Muscle of leg (tissue), 11 donors: ENCODE data around the gene CSNK2A1. TPM values are rescaled to one million over a fixed set of nuclear protein-coding genes. Genes with fewer than 3 reads are reported as not detected.

Experiments used
- DNase-seq: peaks from one replicate; pipeline ENCODE4 v3.0.0; 2013
- H3K27ac ChIP-seq: one replicate; pipeline ENCODE4 v1.5.1; 2013; ENCODE audit warnings: mild to moderate bottlenecking, low read length, control low read depth
- H3K27me3 ChIP-seq: one replicate; pipeline ENCODE4 v1.6.1; 2013; ENCODE audit warnings: low read length; ENCODE audit not compliant: control insufficient read depth, insufficient read depth
- H3K36me3 ChIP-seq: one replicate; pipeline ENCODE4 v1.6.1; 2013; ENCODE audit warnings: low read length; ENCODE audit not compliant: control insufficient read depth, insufficient read depth
- H3K4me1 ChIP-seq: one replicate; pipeline ENCODE4 v1.6.1; 2013; ENCODE audit warnings: low read length; ENCODE audit not compliant: control insufficient read depth, insufficient read depth
- H3K4me3 ChIP-seq: one replicate; pipeline ENCODE4 v1.5.1; 2013; ENCODE audit warnings: low read length, control low read depth
- H3K9me3 ChIP-seq: replicated peaks from 2 replicates; pipeline ENCODE4 v1.6.1; 2013; ENCODE audit warnings: low read depth, low read length; ENCODE audit not compliant: control insufficient read depth
- WGBS: methylation state at CpG from one replicate; pipeline ENCODE4 v1.1.5; 2013; ENCODE audit warnings: missing lambda C conversion rate; ENCODE audit not compliant: insufficient coverage; 5-methylcytosine and 5-hydroxymethylcytosine counted together
- polyA plus RNA-seq, 8 donors: library from polyadenylated mRNA; unstranded; fragments of 120-200 nt; gene quantifications; one replicate each; pipeline versions ENCODE4 v1.2.1 to v1.2.3, GENCODE V29; 2013; ENCODE audit warnings: inconsistent platforms in 1 of 8, low replicate concordance in 1 of 8; ENCODE audit not compliant: insufficient read length in 8 of 8, insufficient read depth in 1 of 8
- total RNA-seq: library from RNA; stranded (reverse); fragments of 120-200 nt; gene quantifications from one replicate; pipeline ENCODE4 v1.2.4, GENCODE V29; 2013

Gene CSNK2A1
- total and polyA plus RNA-seq, 9 donors = 85.9 to 123 (median 94.1) TPM

DNA sequence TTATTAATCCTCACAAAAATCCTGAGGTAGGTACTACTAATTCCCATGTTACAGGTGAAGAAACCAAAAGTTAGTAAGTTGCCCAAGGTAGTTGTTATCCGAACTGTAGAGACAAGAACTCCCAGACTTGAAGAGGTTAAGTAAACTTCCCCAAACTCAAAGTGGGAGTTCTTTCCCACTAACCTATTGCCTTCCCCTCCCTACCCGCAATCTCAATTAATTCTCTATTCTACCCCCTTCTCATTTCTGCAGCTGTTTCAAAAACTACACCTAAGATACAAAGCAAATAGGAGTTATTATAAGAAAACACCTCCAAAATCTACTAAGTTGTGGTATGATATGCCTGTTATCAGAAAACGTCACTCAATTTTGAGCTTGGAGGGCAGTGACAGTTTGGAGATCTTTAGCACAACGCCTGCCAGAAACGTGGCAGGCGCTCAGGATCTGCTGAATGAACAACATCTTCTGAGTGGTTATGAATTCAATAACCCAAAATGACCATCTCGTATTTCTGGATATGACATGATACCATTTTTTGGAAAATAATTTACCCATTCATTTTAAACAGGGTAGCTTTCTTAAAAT is 7.1 kb downstream of the CSNK2A1 start:
- H3K27me3 ChIP-seq = no peaks in the 10 kb centered on the region
- no peaks in the 10 kb centered on the region for H3K4me1 ChIP-seq
- H3K9me3 ChIP-seq = peaks cover 12% of the 10 kb centered on the region
- H3K36me3 ChIP-seq = peaks cover 6% of the 10 kb centered on the region
- 60% methylated on average over 5 of the region's 7 CpGs for WGBS
- H3K4me3 ChIP-seq = no peak overlapping the region
- H3K27ac ChIP-seq = no peak overlapping the region
- DNase-seq = no peak

DNA sequence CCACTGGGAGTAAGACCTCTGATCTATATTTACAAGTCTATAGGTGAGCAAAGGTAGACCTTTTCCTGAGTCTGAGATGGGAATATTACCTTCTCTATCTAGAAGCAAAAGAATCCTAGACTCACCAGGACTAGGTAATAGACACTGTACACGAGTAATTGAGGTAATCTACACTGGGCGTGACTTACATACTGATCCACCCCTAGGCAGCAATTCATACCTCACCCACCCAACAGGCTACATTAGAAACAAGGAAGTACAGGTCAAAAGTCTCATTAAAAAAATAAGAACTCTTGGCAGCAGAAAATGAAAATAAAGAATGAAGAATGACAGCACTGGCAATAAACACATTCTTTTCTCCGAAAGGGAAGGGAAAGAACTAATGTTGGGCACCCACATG is 7.6 kb downstream of the CSNK2A1 start:
- Histone ChIP-seq H3K4me3 (no peak overlapping the region), H3K27ac (no peak overlapping the region), H3K27me3 (no peaks in the 10 kb centered on the region), H3K9me3 (peaks cover 11% of the 10 kb centered on the region), H3K36me3 (peaks cover 6% of the 10 kb centered on the region), H3K4me1 (no peaks in the 10 kb centered on the region)
- WGBS = no CpG with 5 or more reads among the region's 3 CpGs
- no peak for DNase-seq

DNA sequence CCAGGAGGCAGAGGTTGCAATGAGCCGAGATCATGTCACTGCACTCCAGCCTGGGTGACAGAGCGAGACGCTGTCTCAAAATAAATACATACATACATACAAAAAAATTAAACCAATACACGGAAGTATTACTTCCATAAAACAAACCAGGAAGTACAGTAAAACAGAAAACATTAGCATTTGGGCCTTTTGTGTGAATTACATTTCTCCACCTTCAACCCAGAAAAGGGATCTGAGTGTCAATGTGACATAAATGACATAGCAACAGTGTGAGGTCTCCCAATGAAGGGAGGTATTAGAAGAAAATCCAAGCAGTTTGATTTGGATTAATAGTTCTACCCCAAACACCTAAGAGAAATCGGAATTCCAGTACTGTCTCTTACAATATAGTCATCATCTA is 10.1 kb downstream of the CSNK2A1 start:
- no CpG with 5 or more reads among the region's 5 CpGs for WGBS
- H3K4me1 ChIP-seq = no peaks in the 10 kb centered on the region
- no peaks in the 10 kb centered on the region for H3K27me3 ChIP-seq

DNA sequence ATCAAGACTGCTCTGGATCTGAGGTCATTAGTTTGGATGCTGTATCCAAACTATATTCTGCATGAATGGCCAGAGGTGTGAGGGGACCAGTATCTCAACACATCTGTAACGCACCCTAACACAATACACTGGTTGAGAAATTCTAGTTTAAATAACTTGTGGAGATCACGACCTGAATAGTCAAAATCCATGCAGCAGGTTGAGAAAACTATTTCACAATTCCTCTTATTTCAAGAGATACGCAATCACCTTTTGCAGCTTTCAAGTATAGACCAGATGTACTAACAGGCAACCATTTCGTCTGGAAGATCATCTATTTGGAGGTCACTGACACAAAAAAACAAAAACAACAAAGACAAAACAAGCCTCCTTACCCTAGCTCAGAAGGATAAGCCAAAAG is 11.1 kb downstream of the CSNK2A1 start:
- no peak overlapping the region for H3K27ac ChIP-seq
- no peak for DNase-seq
- WGBS = 83% methylated on average over 1 of the region's 4 CpGs
- H3K4me1 ChIP-seq = no peaks in the 10 kb centered on the region
- no peaks in the 10 kb centered on the region for H3K27me3 ChIP-seq
- peaks cover 13% of the 10 kb centered on the region for H3K36me3 ChIP-seq
- H3K9me3 ChIP-seq = peaks cover 17% of the 10 kb centered on the region
- no peak overlapping the region for H3K4me3 ChIP-seq

More for the DNA sequence above, 10.1 kb downstream of the CSNK2A1 start:
- DNase-seq = no peak
- H3K27ac ChIP-seq = no peak overlapping the region
- H3K36me3 ChIP-seq = peaks cover 7% of the 10 kb centered on the region
- no peak overlapping the region for H3K4me3 ChIP-seq
- H3K9me3 ChIP-seq = peaks cover 8% of the 10 kb centered on the region

DNA sequence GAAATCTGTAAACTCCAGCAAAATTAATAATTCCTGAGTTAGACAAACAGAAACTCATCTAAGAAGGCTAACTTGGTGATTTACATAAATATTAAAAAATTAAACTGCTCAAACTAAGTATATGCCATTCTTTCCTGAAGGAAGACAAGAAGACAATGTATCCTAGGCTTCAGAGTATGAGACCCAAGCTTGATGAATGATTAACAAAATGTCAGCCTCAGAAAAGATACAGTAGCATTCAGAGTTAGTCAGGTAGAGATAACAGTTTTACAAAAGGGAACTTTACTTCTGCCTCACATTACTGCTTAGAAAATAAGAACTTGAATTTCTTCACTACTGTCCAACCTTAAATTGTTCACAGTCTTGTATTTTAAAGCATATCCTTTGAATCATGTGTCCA is 12.0 kb downstream of the CSNK2A1 start:
- H3K27me3 ChIP-seq = no peaks in the 10 kb centered on the region
- peaks cover 16% of the 10 kb centered on the region for H3K36me3 ChIP-seq
- H3K27ac ChIP-seq = no peak overlapping the region
- H3K4me3 ChIP-seq = no peak overlapping the region
- H3K4me1 ChIP-seq = no peaks in the 10 kb centered on the region
- H3K9me3 ChIP-seq = peaks cover 27% of the 10 kb centered on the region
- DNase-seq = no peak

DNA sequence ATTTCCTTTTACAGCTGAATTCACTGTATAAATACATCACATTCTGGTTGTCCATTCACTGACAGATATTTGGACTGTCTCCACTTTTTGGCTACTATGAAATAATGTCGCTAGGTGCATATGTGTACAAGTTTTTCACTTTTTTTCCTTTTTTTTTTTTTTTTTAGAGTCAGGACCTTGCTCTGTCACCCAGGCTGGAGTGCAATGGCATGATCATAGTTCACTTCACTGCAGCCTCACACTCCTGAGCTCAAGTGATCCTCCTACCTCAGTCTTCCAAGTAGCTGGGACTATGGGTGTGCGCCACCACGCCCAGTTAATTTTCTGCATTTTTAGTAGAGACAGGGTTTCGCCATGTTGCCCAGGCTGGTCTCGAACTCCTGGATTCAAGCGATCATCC is 13.3 kb downstream of the CSNK2A1 start:
- Histone ChIP-seq H3K36me3 (peaks cover 26% of the 10 kb centered on the region), H3K27me3 (no peaks in the 10 kb centered on the region), H3K9me3 (peaks cover 37% of the 10 kb centered on the region), H3K4me1 (no peaks in the 10 kb centered on the region), H3K4me3 (no peak overlapping the region), H3K27ac (no peak overlapping the region)
- WGBS = 100% methylated on average over 6 of the region's 6 CpGs
- DNase-seq = no peak

DNA sequence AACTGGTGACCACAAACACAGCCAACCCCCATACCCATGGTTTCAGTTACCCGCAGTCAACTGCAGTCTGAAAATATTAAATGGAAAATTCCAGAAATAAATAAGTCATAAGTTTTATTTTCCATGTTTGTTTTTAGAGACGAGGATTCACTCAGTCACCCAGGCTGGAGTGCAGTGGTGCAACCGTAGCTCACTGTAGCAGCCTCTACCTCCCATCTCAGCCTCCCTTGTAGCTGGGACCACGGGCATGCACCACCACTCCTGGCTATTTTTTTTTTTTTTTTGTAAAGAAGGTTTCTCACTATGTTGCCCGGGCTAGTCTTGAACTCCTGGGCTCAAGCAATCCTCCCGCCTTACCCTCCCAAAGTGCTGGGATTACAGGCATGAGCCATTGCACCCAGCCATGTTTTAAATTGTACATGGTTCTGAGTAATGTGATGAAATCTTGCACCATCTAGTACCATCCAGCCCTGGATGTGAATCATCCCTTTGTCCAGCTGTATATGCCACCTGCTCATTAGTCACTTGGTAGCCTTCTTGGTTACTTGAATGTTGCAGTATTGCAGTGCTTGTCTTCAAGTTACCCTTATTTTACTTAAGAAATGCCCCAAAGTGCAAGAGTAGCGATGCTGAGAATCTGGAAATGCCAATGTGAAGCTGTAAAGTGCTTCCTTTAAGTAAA is 14.5 kb downstream of the CSNK2A1 start:
- Histone ChIP-seq H3K4me1 (no peaks in the 10 kb centered on the region), H3K27ac (no peak overlapping the region), H3K9me3 (peaks cover 41% of the 10 kb centered on the region), H3K36me3 (peaks cover 33% of the 10 kb centered on the region), H3K27me3 (no peaks in the 10 kb centered on the region), H3K4me3 (no peak overlapping the region)
- no CpG with 5 or more reads among the region's 7 CpGs for WGBS
- DNase-seq = no peak

DNA sequence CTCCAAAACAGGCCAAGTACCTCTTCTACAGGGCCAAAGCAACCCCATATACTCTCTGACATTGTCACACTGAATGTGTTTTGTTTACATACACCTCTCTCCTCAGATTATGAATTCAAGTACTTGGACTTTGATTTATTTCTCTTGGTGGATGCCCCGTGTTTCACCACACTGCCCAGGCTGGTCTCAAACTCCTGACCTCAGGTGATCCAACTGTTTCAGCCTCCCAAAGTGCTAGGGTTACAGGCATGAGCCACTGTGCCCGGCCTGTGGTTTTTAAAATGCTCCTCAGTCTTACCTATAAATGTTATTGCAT is 16.1 kb downstream of the CSNK2A1 start:
- Histone ChIP-seq H3K27me3 (no peaks in the 10 kb centered on the region), H3K4me1 (no peaks in the 10 kb centered on the region), H3K27ac (no peak overlapping the region), H3K36me3 (peaks cover 36% of the 10 kb centered on the region), H3K4me3 (no peak overlapping the region), H3K9me3 (peaks cover 47% of the 10 kb centered on the region)
- WGBS = 100% methylated on average over 1 of the region's 2 CpGs
- no peak for DNase-seq

DNA sequence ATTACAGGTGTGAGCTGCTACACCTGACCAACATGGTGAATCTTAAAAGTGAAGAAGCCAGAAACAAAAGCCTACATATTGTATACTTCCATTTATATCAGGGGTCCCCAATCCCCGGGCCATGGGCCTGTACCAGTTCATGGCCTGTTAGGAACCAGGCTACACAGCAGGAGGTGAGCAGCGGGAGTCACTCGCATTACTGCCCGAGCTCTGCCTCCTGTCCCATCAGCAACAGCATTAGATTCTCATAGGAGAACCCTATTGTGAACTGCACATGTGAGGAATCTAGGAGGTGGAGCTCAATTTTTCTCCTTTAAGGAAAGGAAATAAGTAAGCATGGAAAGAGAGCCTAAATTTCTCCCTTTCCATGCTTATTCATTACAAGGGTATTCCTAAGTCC is 21.7 kb downstream of the CSNK2A1 start:
- DNase-seq = no peak
- no peaks in the 10 kb centered on the region for H3K4me1 ChIP-seq
- no peaks in the 10 kb centered on the region for H3K27me3 ChIP-seq
- WGBS = no CpG with 5 or more reads among the region's 4 CpGs
- H3K9me3 ChIP-seq = peaks cover 42% of the 10 kb centered on the region
- peaks cover 29% of the 10 kb centered on the region for H3K36me3 ChIP-seq
- no peak overlapping the region for H3K4me3 ChIP-seq
- H3K27ac ChIP-seq = no peak overlapping the region

DNA sequence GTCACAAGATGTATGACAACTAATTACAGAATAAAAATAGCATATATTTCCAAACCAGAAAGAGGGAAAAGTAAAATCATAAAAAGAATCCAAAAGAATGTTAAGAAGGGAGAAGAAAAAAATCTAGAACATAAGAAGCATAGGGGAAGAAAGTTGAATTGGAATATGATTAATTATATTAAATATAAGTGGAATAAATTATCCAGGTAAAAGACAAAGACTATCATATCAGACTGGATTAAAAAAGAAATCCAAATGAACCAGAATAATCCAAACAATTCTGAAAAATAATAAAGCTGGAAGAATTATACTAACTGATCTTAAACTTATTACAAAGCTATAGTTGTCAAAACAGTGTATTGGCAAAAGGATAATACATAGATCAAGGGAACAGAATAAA is 23.6 kb downstream of the CSNK2A1 start:
- Histone ChIP-seq H3K4me1 (no peaks in the 10 kb centered on the region), H3K9me3 (peaks cover 30% of the 10 kb centered on the region), H3K36me3 (peaks cover 18% of the 10 kb centered on the region), H3K27ac (no peak overlapping the region), H3K27me3 (no peaks in the 10 kb centered on the region), H3K4me3 (no peak overlapping the region)
- DNase-seq = no peak

DNA sequence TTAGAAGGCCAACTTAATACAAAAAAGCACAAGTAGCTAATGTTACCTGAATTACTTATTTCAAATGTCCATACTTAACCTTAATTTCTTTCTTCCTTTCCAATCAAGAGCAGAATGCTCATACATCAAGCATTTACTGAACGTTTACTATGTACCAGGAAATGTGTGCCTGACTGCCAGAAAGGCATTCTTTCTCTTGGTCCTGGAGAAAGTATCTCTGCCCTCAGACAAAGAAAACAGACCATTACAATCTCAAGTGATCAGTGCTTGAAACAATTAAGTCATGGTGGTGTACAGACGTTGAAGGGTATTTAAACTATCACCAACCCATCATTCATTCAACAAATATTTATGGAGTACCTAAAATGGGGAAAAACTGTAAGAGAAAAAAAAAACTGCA is 26.4 kb downstream of the CSNK2A1 start:
- no peaks in the 10 kb centered on the region for H3K27me3 ChIP-seq
- DNase-seq = no peak
- 20% methylated on average over 1 of the region's 2 CpGs for WGBS
- H3K9me3 ChIP-seq = peaks cover 17% of the 10 kb centered on the region
- no peaks in the 10 kb centered on the region for H3K4me1 ChIP-seq
- no peak overlapping the region for H3K4me3 ChIP-seq
- H3K36me3 ChIP-seq = peaks cover 10% of the 10 kb centered on the region
- H3K27ac ChIP-seq = no peak overlapping the region
